Trophoblast cell (in vitro differentiated cells and primary cell): ENCODE measurements around the gene A4GALT.

Source experiments
- DNase-seq, 2 donors: peaks; one replicate each; pipeline ENCODE4 v3.0.0-alpha.2; 2016
- H2AFZ ChIP-seq: 2 replicates; pipeline ENCODE4 v1.6.1; 2013; ENCODE audit warnings: low read length, moderate library complexity, mild to moderate bottlenecking; ENCODE audit not compliant: insufficient read depth, poor library complexity
- H2AK5ac ChIP-seq: 2 replicates; pipeline ENCODE4 v1.6.1; 2013; ENCODE audit warnings: mild to moderate bottlenecking, low read length
- H2BK120ac ChIP-seq: 2 replicates; pipeline ENCODE4 v1.6.1; 2013; ENCODE audit warnings: low read length, mild to moderate bottlenecking, moderate library complexity; ENCODE audit not compliant: insufficient read depth, poor library complexity
- H2BK12ac ChIP-seq: 2 replicates; pipeline ENCODE4 v1.6.1; 2013; ENCODE audit warnings: mild to moderate bottlenecking, low read length, moderate library complexity
- H2BK5ac ChIP-seq: 2 replicates; pipeline ENCODE4 v1.6.1; 2013; ENCODE audit warnings: low read length, low read depth, moderate library complexity, mild to moderate bottlenecking; ENCODE audit not compliant: poor library complexity
- H3K14ac ChIP-seq: 2 replicates; pipeline ENCODE4 v1.6.1; 2013; ENCODE audit warnings: mild to moderate bottlenecking, low read length
- H3K18ac ChIP-seq: 2 replicates; pipeline ENCODE4 v1.6.1; 2013; ENCODE audit warnings: mild to moderate bottlenecking, low read length
- H3K23ac ChIP-seq: 2 replicates; pipeline ENCODE4 v1.6.1; 2013; ENCODE audit warnings: low read length
- H3K27ac ChIP-seq: 2 replicates; pipeline ENCODE4 v1.5.1; 2013; ENCODE audit warnings: low read depth, mild to moderate bottlenecking, inconsistent platforms, low read length, moderate library complexity
- H3K27me3 ChIP-seq: 2 replicates; pipeline ENCODE4 v1.6.1; 2013; ENCODE audit warnings: inconsistent platforms, mild to moderate bottlenecking, low read length, moderate library complexity; ENCODE audit not compliant: insufficient read depth
- H3K36me3 ChIP-seq, 2 experiments: 1 replicate in 1 of 2; 2 replicates in 1 of 2; pipeline ENCODE4 v1.6.1; 2013; ENCODE audit warnings: low read length in 2 of 2, mild to moderate bottlenecking in 2 of 2, moderate library complexity in 1 of 2; ENCODE audit not compliant: insufficient read depth in 2 of 2, control insufficient read depth in 1 of 2
- H3K4ac ChIP-seq: 2 replicates; pipeline ENCODE4 v1.6.1; 2013; ENCODE audit warnings: low read depth, mild to moderate bottlenecking, low read length, moderate library complexity
- H3K4me1 ChIP-seq, 2 experiments: 1 replicate in 1 of 2; 2 replicates in 1 of 2; pipeline ENCODE4 v1.6.1; 2013; ENCODE audit warnings: low read length in 2 of 2, mild to moderate bottlenecking in 2 of 2, moderate library complexity in 1 of 2; ENCODE audit not compliant: insufficient read depth in 2 of 2, control insufficient read depth in 1 of 2
- H3K4me2 ChIP-seq: 2 replicates; pipeline ENCODE4 v1.6.1; 2013; ENCODE audit warnings: inconsistent platforms, mild to moderate bottlenecking, low read length, moderate library complexity
- H3K4me3 ChIP-seq: 2 replicates; pipeline ENCODE4 v1.5.1; 2013; ENCODE audit warnings: mild to moderate bottlenecking, low read depth, low read length, inconsistent platforms
- H3K79me1 ChIP-seq: one replicate; pipeline ENCODE4 v1.6.1; 2013; ENCODE audit warnings: low read length
- H3K79me2 ChIP-seq: 2 replicates; pipeline ENCODE4 v1.6.1; 2013; ENCODE audit warnings: low read length, mild to moderate bottlenecking; ENCODE audit not compliant: control insufficient read depth, insufficient read depth, poor library complexity
- H3K9ac ChIP-seq: 2 replicates; pipeline ENCODE4 v1.6.1; 2013; ENCODE audit warnings: mild to moderate bottlenecking, low read length
- H3K9me3 ChIP-seq: 2 replicates; pipeline ENCODE4 v1.6.1; 2013; ENCODE audit warnings: low read depth, mild to moderate bottlenecking, control low read depth, inconsistent platforms, low read length; ENCODE audit not compliant: insufficient read depth
- H4K12ac ChIP-seq: 2 replicates; pipeline ENCODE4 v1.6.1; 2013; ENCODE audit warnings: low read depth, mild to moderate bottlenecking, low read length, moderate library complexity
- H4K8ac ChIP-seq: 2 replicates; pipeline ENCODE4 v1.6.1; 2013; ENCODE audit warnings: low read depth, mild to moderate bottlenecking, low read length, moderate library complexity
- H4K91ac ChIP-seq: one replicate; pipeline ENCODE4 v1.6.1; 2013; ENCODE audit warnings: low read depth, mild to moderate bottlenecking, low read length, moderate library complexity
- WGBS: extraction: QIAGEN DNeasy Blood & Tissue Kit; methylation state at CpG from one replicate; pipeline ENCODE4 v1.1.7; 2013; ENCODE audit warnings: missing lambda C conversion rate; ENCODE audit not compliant: insufficient read length, insufficient coverage; ENCODE audit errors: extremely low coverage; 5-methylcytosine and 5-hydroxymethylcytosine counted together

Gene A4GALT

GRCh38 chr22:42655693-42656092 lies 65.0 kb downstream of the A4GALT start:
- Histone ChIP-seq H3K23ac (no peak overlapping the region), H2AK5ac (no peak overlapping the region), H3K27ac (no peak overlapping the region), H2BK5ac (no peak overlapping the region), H3K4me3 (no peak overlapping the region), H3K4ac (no peak overlapping the region), H2AFZ (no peak overlapping the region), H4K91ac (no peak overlapping the region), H3K36me3 (no peaks in the 10 kb centered on the region), H3K9me3 (peaks cover 2% of the 10 kb centered on the region), H3K27me3 (no peaks in the 10 kb centered on the region), H2BK120ac (no peak overlapping the region), H3K9ac (no peak overlapping the region), H3K14ac (no peak overlapping the region), H4K8ac (no peak overlapping the region), H3K18ac (no peak overlapping the region), H4K12ac (no peak overlapping the region), H3K4me2 (no peak overlapping the region), H3K4me1 (peaks cover 6 to 8% of the 10 kb centered on the region in 2 experiments), H3K79me2 (no peaks in the 10 kb centered on the region), H3K79me1 (peaks cover 5% of the 10 kb centered on the region), H2BK12ac (no peak overlapping the region)
- no peak for DNase-seq
- no CpG with 5 or more reads among the region's 9 CpGs for WGBS

- Histone ChIP-seq H3K4me1 (peaks cover 9 to 10% of the 10 kb centered on the region in 2 experiments), H2AFZ (no peak overlapping the region)
- no CpG with 5 or more reads among the region's 7 CpGs for WGBS
These were observed 66.1 kb downstream of the A4GALT start for GRCh38 chr22:42654436-42655073.

GRCh38 chr22:42653999-42654398 lies 66.7 kb downstream of the A4GALT start:
- peaks cover 9 to 10% of the 10 kb centered on the region in 2 experiments for H3K4me1 ChIP-seq
- no peak overlapping the region for H3K4me3 ChIP-seq
- no peaks in the 10 kb centered on the region for H3K27me3 ChIP-seq
- H2BK12ac ChIP-seq, result no peak overlapping the region
- H3K9ac ChIP-seq, result no peak overlapping the region
- no peak overlapping the region for H3K23ac ChIP-seq
- peaks cover 10% of the 10 kb centered on the region for H3K79me1 ChIP-seq
- no peak overlapping the region for H3K4me2 ChIP-seq
- no peak overlapping the region for H4K91ac ChIP-seq
- no peak overlapping the region for H2BK120ac ChIP-seq
- H3K79me2 ChIP-seq, result peaks cover 4% of the 10 kb centered on the region
- H2AK5ac ChIP-seq, result no peak overlapping the region
- H3K14ac ChIP-seq, result no peak overlapping the region
- no peak overlapping the region for H2AFZ ChIP-seq
- peaks cover 2% of the 10 kb centered on the region for H3K9me3 ChIP-seq
- H4K12ac ChIP-seq, result no peak overlapping the region
- H3K27ac ChIP-seq, result no peak overlapping the region
- no peak overlapping the region for H4K8ac ChIP-seq
- WGBS, result no CpG with 5 or more reads among the region's 4 CpGs
- no peak overlapping the region for H3K18ac ChIP-seq
- H3K4ac ChIP-seq, result no peak overlapping the region
- no peaks in the 10 kb centered on the region for H3K36me3 ChIP-seq
- DNase-seq, result no peak
- no peak overlapping the region for H2BK5ac ChIP-seq

More at GRCh38 chr22:42654436-42655073, 66.1 kb downstream of the A4GALT start:
- H2AK5ac ChIP-seq, result no peak overlapping the region
- no peak overlapping the region for H2BK12ac ChIP-seq
- no peak overlapping the region for H3K9ac ChIP-seq
- no peak for DNase-seq
- H4K8ac ChIP-seq, result no peak overlapping the region
- no peak overlapping the region for H3K23ac ChIP-seq
- H4K12ac ChIP-seq, result no peak overlapping the region
- no peak overlapping the region for H3K4ac ChIP-seq
- H3K79me2 ChIP-seq, result peaks cover 2% of the 10 kb centered on the region
- no peak overlapping the region for H3K4me3 ChIP-seq
- H3K27me3 ChIP-seq, result no peaks in the 10 kb centered on the region
- no peak overlapping the region for H3K27ac ChIP-seq
- H3K9me3 ChIP-seq, result peaks cover 2% of the 10 kb centered on the region
- no peak overlapping the region for H3K14ac ChIP-seq
- H3K4me2 ChIP-seq, result peak overlapping the region; percentile 1
- peaks cover 7% of the 10 kb centered on the region for H3K79me1 ChIP-seq
- no peaks in the 10 kb centered on the region for H3K36me3 ChIP-seq
- H2BK5ac ChIP-seq, result no peak overlapping the region
- H2BK120ac ChIP-seq, result no peak overlapping the region
- H3K18ac ChIP-seq, result no peak overlapping the region
- no peak overlapping the region for H4K91ac ChIP-seq

GRCh38 chr22:42651134-42651533 lies 69.5 kb downstream of the A4GALT start:
- Histone ChIP-seq H2BK5ac (no peak overlapping the region), H3K36me3 (peaks cover 0 to 2% of the 10 kb centered on the region in 2 experiments), H3K27ac (no peak overlapping the region), H3K4me3 (no peak overlapping the region), H3K79me2 (peaks cover 12% of the 10 kb centered on the region), H4K12ac (no peak overlapping the region), H3K4me2 (no peak overlapping the region), H2AFZ (no peak overlapping the region), H3K9me3 (peaks cover 2% of the 10 kb centered on the region), H3K23ac (no peak overlapping the region), H3K27me3 (no peaks in the 10 kb centered on the region), H2BK12ac (no peak overlapping the region), H4K91ac (no peak overlapping the region), H2AK5ac (no peak overlapping the region), H3K4me1 (peaks cover 15 to 21% of the 10 kb centered on the region in 2 experiments), H3K4ac (no peak overlapping the region), H3K14ac (no peak overlapping the region), H3K9ac (no peak overlapping the region), H4K8ac (no peak overlapping the region), H3K79me1 (peaks cover 13% of the 10 kb centered on the region), H3K18ac (no peak overlapping the region), H2BK120ac (no peak overlapping the region)
- WGBS, result no CpG with 5 or more reads among the region's 7 CpGs
- DNase-seq, result no peak
